Activated T-helper 1 cell treated with anti-CD3 and anti-CD28 coated beads, Interleukin-2, amount 50 U/mL, for 16 hours (primary cell): ENCODE data around the gene CYP2E1.
"Not testable (repeated sequence)": the region's sequence is repeated elsewhere in the genome, so short reads cannot be mapped to it uniquely, and the experiment has no call there.

Experiments used
- DNase-seq, 2 donors: peaks; one replicate each; pipeline ENCODE4 v3.0.0-alpha.2; 2020; ENCODE audit warnings: low read depth in 1 of 2, low spot score in 1 of 2

CYP2E1 gene

GRCh38 chr10:133528296-133528844 is 1.2 kb downstream of the CYP2E1 start:
- DNase-seq: no peak

- no peak for DNase-seq
Measured at GRCh38 chr10:133528845-133529575, 1.8 kb downstream of the CYP2E1 start.

DNA sequence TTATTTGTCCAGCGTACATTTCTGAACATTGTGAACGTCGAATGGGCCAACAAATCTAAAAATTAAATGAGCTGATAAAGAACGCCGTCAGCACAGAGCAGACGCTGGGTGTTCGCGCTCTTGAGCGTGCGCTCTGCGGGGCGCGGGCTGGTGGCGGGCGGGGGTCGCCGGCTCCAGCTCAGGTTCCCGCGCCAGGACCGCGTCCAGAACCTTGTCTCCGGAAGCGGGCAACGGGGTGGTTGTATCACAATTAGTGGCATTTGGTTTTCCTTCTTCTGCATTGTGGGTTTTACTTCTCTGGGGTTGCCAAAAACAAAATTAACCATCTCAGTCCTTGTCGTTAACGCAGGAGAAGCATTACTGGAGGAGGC is 2.4 kb downstream of the CYP2E1 start:
- DNase-seq: no peak

- DNase-seq: no peak
Measured at GRCh38 chr10:133530506-133530905, 3.3 kb downstream of the CYP2E1 start.

DNA sequence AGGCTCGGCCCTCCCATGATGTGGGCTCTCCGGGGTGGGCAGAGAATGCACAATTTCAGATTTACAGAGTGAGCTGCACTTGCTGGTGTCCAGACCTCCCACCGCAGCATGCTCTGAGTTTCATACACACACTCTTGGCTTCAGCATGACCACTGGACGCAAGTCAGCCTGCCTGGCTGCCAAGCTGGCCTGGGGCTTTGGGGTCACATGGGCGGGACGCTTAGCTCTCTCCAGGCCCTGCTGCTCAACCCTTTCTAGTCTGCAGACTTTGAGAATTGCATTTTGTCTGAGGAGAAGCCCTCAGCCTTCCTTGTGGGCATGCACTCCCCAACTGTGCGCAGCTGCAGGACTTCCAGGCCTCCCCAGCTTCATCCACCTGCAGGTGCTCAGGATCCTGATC is 5.7 kb downstream of the CYP2E1 start:
- no peak for DNase-seq

GRCh38 chr10:133534417-133534816 is 7.3 kb downstream of the CYP2E1 start:
- no peak for DNase-seq

GRCh38 chr10:133536198-133536597 is 9.0 kb downstream of the CYP2E1 start:
- no peak for DNase-seq

DNA sequence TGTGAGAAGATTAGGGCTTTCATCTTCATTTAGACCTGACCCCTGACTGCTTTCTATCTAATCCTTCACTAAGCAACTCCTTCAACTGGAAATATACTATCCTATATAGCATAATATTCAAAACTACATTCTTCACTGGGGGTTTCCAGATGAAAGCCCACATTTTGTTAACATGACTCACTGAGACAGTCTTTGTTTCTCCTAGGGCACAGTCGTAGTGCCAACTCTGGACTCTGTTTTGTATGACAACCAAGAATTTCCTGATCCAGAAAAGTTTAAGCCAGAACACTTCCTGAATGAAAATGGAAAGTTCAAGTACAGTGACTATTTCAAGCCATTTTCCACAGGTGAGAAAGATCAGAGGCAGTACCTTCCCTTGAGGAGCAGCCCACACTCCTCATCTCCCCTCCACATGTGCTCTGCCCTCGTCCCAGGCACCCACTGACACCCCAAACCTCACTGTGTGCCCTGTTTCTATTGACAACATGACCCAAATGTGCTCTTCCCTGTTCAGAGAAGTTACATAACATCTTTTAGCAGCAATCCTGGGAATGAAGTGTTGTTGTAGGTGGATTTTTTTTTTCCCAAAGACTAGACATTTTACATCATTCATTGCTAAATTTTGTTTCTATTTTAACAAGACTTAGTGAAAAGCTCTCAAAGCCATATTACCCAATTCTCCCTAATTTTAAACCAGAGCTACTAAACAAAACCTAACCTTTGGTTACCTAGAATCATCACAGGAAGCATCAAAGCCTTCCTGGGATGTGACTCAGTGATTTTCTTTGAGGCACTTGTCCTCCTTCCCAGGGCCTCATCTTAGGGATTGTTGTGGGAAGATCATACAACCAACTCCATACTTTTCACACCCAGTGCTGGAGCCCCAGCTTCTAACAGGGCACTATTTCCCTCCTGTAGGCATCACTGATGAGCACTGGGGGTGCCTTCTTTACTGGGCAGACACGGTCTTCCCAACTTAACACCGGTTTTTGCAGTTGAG is 10.7 kb downstream of the CYP2E1 start:
- no peak for DNase-seq

GRCh38 chr10:133541441-133541975 is 14.3 kb downstream of the CYP2E1 start:
- DNase-seq: not testable (repeated sequence)

DNA sequence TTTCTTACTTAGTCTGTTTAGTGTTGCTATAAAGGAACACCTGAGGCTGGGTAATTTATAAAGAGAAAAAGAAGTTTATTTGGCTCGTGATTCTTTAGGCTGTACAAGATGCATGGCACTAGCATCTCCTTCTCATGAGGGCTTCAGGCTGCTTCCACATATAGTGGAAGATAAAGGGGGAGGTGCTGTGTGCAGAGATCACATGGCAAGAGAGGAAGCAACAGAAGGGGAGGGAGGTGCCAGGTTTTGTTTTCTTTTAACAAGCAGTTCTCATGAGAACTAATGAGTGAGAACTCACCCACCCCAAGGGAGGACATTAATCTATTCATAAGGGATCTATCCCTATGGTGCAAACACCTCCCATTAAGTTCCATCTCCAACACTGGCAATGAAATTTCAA is 17.3 kb downstream of the CYP2E1 start:
- no peak for DNase-seq

DNA sequence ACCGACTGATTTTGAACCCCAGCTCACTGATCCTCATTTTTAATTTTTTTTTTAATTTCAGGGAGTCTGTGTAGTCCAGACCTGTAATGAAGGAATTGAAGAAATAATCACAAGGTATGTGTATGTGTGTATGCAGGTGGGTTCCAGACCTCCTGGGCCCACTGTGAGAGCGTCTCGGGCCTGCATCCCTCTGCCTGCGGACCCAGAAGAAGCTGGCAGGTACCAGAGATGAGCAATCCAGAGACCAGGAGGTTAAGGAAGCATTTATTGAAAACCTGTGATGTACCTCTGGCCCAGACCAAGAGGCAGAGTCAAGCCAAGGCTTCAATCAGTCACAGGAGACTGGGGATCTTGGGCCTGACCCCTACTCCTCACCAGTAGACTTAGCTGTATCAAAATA is 27.4 kb downstream of the CYP2E1 start:
- no peak for DNase-seq

DNA sequence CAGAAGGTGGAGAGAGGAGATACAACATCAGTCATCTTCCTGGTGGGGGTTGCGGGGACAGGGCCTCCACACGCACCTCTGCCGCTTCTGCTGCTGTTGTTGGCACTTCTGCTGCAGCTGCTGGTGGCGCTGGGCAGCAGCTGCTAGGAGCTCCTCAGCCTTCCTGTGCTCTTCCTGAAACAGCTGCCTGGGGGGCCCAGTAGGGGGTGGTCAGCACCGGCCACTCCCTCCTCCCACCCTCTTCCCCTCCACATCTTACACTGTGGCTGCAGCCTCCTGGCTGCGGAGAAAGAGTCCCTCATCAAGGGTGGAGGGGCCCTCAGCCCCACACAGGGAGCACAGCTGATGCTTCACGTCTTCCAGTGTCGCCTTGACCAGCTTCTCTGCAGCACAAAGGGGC is 28.4 kb downstream of the CYP2E1 start:
- no peak for DNase-seq

GRCh38 chr10:133557381-133557780 is 30.2 kb downstream of the CYP2E1 start:
- no peak for DNase-seq

GRCh38 chr10:133559216-133559615 is 32.1 kb downstream of the CYP2E1 start:
- DNase-seq: no peak

- no peak for DNase-seq
Measured at GRCh38 chr10:133564816-133565215, 37.7 kb downstream of the CYP2E1 start.

- DNase-seq: no peak
Measured at GRCh38 chr10:133565441-133566294, 38.5 kb downstream of the CYP2E1 start, which contains the start of gene SYCE1. Gene SYCE1, minus strand, starts transcription at chr10:133565583. Its CDS starts 54 bp downstream, at chr10:133565529.

DNA sequence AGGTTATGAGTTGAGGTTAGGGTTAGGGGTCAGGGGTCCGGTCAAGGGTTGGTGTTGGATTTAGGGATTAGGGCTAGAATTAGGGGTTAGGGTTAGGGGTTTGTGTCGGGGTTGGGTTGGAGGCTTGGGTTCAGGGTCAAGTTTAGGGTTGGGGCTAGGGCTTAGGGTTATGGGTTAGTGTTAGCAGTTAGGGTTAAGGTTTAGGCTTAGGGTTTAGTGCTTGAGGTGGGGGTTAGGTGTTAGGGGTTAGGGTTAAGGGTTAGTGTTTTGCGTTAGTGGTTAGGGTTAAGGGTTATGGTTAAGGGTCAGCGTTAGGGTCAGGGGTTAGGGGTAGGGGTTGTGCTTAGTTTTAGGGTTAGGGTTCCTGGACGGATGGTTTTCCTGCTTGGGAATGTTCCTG is 40.0 kb downstream of the CYP2E1 start:
- DNase-seq: no peak

DNA sequence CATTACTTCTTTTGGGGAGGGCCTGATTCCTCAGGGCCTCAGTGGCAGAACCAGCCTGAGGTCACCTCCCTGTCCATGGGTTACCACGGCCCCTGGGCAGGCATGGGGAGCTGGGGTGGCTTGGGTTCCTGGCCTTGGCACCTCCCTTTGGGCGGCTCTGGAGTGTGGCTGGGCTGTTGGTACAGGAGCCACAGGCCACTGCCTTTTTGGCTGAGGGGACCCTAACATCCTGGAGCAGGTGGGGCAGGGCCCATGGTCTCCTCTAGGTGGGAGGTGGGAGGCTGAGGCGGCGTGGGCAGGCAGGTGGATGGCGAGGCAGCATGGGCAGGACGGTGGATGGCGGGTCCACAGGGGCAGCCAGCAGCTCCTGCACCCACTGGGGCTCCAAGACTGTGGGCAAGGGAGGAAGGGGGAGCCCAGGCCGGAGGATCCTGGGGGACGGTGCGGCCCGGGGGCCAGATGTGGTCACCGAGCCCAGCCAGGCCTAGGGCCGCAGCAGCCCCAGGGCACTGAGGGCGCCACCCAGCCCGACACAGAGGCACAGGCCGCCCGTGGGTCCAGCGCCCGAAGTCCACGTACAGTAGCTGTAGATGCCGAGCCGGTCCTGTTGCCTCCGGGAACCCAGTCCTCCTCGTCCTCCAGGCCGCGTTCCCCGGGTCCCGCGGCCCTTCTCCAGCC is 40.6 kb downstream of the CYP2E1 start:
- no peak for DNase-seq

- DNase-seq: no peak
Measured at GRCh38 chr10:133568287-133568614, 41.1 kb downstream of the CYP2E1 start.

DNA sequence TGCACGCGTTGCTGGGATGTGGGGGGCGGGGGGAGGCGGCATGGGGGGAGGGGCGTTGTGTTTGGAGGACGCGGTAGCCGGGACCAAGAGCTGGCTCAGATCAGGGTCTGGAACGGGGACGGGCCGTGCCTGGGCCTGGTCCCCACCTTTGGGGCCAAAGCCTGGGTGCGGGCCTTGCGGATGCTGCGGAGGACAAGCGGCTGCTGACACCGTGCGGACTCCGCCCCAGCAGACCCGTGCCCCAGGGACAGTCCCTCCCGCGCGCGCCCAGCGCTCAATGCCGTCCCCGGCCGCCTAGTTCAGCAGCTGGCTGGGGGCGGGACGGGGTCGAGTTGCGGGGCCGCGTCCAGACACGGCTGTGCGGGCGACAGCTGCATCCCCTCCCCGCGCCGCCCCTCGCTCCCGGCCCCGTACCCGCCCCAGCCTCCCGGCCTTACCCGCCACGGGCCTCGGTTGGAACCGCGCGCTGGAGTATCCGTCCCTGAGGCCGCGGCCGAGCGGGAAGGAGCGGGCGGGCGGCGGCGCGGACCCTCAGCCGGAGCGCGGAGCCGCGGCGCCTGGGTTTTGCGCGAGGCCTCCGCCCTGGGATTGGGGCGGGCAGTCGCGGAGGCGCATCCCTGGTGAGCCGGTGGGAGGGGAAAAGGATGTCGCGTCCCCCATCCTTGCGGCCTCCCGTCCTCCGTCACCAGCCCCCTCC is 41.8 kb downstream of the CYP2E1 start:
- not testable (repeated sequence) for DNase-seq
